ENCODE data around the gene RBP5. TPM values are rescaled to one million over a fixed set of nuclear protein-coding genes. Genes with fewer than 3 reads are reported as not detected.

Gene RBP5
- total RNA-seq, 4 donors from 2014 or later, result 0.46 to 5.0 (median 0.91) TPM

DNA sequence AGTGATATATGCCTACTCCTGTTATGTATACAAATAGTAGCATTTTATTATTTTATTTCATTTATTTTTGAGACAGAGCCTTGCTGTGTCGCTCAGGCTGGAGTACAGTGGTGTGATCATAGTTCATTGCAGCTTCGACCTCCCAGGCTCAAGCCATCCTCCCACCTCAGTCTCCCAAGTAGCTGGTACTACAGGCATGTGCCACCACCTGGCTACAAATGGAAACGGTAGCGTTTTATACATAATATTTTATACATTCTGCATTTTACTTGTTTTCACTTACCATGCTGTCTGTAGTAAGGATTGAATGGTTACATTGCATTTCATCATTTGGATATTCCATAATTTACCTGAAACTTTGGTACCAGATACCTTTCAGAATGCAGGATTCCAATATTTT is 50.5 kb downstream of the RBP5 start:
- intact Hi-C loops (cut with DNase I), result no loop called here
- WGBS, result 75% methylated on average over 4 of the region's 4 CpGs
- Histone ChIP-seq H3K4me3 (no peak overlapping the region), H3K27ac (replicated peaks in 1 of 4) (no peak overlapping the region), H3K9me3 (no peaks in the 10 kb centered on the region), H3K36me3 (peaks cover 21 to 31% (median 26%) of the 10 kb centered on the region in 4 donors), H3K4me1 (peaks cover 9 to 38% (median 28%) of the 10 kb centered on the region in 4 donors), H3K27me3 (no peaks in the 10 kb centered on the region)
- no peak for DNase-seq (ENCODE audit: extremely low spot score)
- no peak for TF ChIP-seq EP300 (IDR thresholded peaks at IDR 0.05)
- TF ChIP-seq POLR2AphosphoS5 (IDR thresholded peaks at IDR 0.05), result no peak
- TF ChIP-seq POLR2A (IDR thresholded peaks at IDR 0.05; ENCODE audit: low read depth), result no peak
- TF ChIP-seq, protein P1, sequence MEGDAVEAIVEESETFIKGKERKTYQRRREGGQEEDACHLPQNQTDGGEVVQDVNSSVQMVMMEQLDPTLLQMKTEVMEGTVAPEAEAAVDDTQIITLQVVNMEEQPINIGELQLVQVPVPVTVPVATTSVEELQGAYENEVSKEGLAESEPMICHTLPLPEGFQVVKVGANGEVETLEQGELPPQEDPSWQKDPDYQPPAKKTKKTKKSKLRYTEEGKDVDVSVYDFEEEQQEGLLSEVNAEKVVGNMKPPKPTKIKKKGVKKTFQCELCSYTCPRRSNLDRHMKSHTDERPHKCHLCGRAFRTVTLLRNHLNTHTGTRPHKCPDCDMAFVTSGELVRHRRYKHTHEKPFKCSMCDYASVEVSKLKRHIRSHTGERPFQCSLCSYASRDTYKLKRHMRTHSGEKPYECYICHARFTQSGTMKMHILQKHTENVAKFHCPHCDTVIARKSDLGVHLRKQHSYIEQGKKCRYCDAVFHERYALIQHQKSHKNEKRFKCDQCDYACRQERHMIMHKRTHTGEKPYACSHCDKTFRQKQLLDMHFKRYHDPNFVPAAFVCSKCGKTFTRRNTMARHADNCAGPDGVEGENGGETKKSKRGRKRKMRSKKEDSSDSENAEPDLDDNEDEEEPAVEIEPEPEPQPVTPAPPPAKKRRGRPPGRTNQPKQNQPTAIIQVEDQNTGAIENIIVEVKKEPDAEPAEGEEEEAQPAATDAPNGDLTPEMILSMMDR (IDR thresholded peaks at IDR 0.05), result no peak

DNA sequence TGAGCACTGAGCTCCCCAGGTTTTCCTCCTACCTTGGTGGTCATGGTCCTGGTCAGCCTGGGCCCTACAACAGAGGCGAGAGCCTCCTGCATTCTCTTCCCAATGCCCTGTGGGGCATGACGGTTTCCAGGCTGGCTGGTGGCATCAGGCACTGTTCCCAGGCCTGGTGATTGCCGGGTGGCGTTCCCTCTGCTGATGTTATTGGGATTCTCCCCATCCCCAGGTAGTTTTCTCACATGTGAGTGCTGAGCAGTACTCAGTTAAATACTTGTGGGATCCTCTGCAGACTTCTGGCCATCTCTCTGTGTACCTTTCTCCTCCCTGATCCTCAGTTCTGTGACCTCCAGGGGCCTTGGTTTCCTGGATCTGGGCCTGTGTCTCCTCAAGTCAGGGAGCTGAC is 52.2 kb downstream of the RBP5 start:
- intact Hi-C loops (cut with DNase I), result no loop called here

DNA sequence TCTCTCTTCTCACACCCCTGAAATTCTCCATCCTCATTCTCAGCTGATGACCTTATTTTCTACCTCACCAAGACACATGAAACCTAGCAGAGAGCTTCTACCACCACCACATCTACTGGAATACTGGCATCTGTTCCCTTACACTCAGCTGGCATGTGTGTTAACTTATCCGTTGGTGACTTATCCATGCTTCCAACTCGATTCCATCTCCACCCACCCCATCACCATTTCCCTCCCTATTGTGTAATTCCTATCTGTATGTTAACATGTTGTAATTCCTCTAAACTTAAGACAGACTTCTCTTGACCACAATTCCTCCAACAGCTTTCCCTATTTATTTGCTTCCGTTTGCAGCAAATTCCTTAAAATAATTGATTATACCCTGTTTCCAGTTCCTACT is 52.8 kb downstream of the RBP5 start:
- no peak overlapping the region for H3K4me3 ChIP-seq
- H3K27me3 ChIP-seq, result no peaks in the 10 kb centered on the region
- WGBS, result 85% methylated on average over 3 of the region's 3 CpGs
- intact Hi-C loops (cut with DNase I), result no loop called here
- H3K4me1 ChIP-seq, result peaks cover 9 to 27% (median 25%) of the 10 kb centered on the region in 4 donors
- no peak overlapping the region for H3K27ac ChIP-seq (replicated peaks in 1 of 4)
- no peak for DNase-seq (ENCODE audit: extremely low spot score)
- H3K36me3 ChIP-seq, result peaks cover 2 to 8% (median 6%) of the 10 kb centered on the region in 4 donors
- TF ChIP-seq POLR2A (IDR thresholded peaks at IDR 0.05; ENCODE audit: low read depth) (no peak), POLR2AphosphoS5 (IDR thresholded peaks at IDR 0.05) (no peak), EP300 (IDR thresholded peaks at IDR 0.05) (no peak)
- TF ChIP-seq, protein P1 (IDR thresholded peaks at IDR 0.05), result no peak
- H3K9me3 ChIP-seq, result no peaks in the 10 kb centered on the region

More for the DNA sequence above, 52.2 kb downstream of the RBP5 start:
- H3K27me3 ChIP-seq, result no peaks in the 10 kb centered on the region
- no peak overlapping the region for H3K4me3 ChIP-seq
- no peaks in the 10 kb centered on the region for H3K9me3 ChIP-seq
- 100% methylated on average over 2 of the region's 4 CpGs for WGBS
- H3K36me3 ChIP-seq, result peaks cover 7 to 14% (median 12%) of the 10 kb centered on the region in 4 donors
- H3K4me1 ChIP-seq, result peaks cover 9 to 31% (median 26%) of the 10 kb centered on the region in 4 donors
- TF ChIP-seq POLR2A (IDR thresholded peaks at IDR 0.05; ENCODE audit: low read depth) (no peak), POLR2AphosphoS5 (IDR thresholded peaks at IDR 0.05) (no peak), EP300 (IDR thresholded peaks at IDR 0.05) (no peak)
- TF ChIP-seq, protein P1 (IDR thresholded peaks at IDR 0.05), result no peak
- DNase-seq (ENCODE audit: extremely low spot score), result no peak
- no peak overlapping the region for H3K27ac ChIP-seq (replicated peaks in 1 of 4)

DNA sequence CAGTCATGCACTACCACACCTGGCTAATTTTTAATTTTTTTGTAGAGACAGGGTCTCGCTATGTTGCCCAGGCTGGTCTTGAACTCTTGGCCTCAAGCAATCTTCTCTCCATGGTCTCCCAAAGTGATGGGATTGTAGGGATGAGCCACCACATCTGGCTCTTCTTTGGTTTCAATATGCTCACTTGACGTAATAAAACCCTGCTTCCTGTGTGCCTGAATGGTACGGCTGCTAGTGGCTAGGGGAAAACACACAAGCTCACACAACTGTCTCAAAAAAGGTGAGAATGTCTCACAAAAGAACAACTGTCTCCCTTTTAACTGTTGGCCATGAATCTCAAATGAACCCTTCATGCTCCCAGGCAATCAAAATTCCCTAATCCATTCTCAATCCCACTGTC is 53.2 kb downstream of the RBP5 start:
- peaks cover 9 to 24% (median 20%) of the 10 kb centered on the region in 4 donors for H3K4me1 ChIP-seq

More for the DNA sequence above, 53.2 kb downstream of the RBP5 start:
- H3K27me3 ChIP-seq, result no peaks in the 10 kb centered on the region
- H3K4me3 ChIP-seq, result no peak overlapping the region
- H3K27ac ChIP-seq (replicated peaks in 1 of 4), result no peak overlapping the region
- H3K36me3 ChIP-seq, result peaks cover 2 to 8% (median 4%) of the 10 kb centered on the region in 4 donors
- no peak for DNase-seq (ENCODE audit: extremely low spot score)
- intact Hi-C loops (cut with DNase I), result no loop called here
- 88% methylated on average over 3 of the region's 3 CpGs for WGBS
- no peaks in the 10 kb centered on the region for H3K9me3 ChIP-seq
- TF ChIP-seq POLR2A (IDR thresholded peaks at IDR 0.05; ENCODE audit: low read depth), result no peak
- TF ChIP-seq, protein P1 (IDR thresholded peaks at IDR 0.05), result no peak
- TF ChIP-seq POLR2AphosphoS5 (IDR thresholded peaks at IDR 0.05), result no peak
- no peak for TF ChIP-seq EP300 (IDR thresholded peaks at IDR 0.05)

Measured in esophagus muscularis mucosa (tissue), 4 donors.